ENCODE results near the gene IRF8.

IRF8 gene

GRCh38 chr16:85944572-85945423, 45.8 kb downstream of the IRF8 start:
- TF ChIP-seq CREB5 (CRISPR knock-in tag; IDR thresholded peaks at IDR 0.05; ENCODE audit: low read depth) (no peak), SNAI2 (CRISPR knock-in tag; IDR thresholded peaks at IDR 0.05) (no peak), TOX (CRISPR knock-in tag; IDR thresholded peaks at IDR 0.05; ENCODE audit: borderline replicate concordance) (no peak), RARB (CRISPR knock-in tag; IDR thresholded peaks at IDR 0.05) (no peak), POU6F1 (CRISPR knock-in tag; IDR thresholded peaks at IDR 0.05; ENCODE audit: borderline replicate concordance, low read depth) (no peak), OSR1 (CRISPR knock-in tag; IDR thresholded peaks at IDR 0.05) (no peak), ZNF8 (CRISPR knock-in tag; IDR thresholded peaks at IDR 0.05) (no peak), CSDC2 (CRISPR knock-in tag; IDR thresholded peaks at IDR 0.05) (no peak), ISL1 (CRISPR knock-in tag; IDR thresholded peaks at IDR 0.05) (no peak), ZFP30 (CRISPR knock-in tag; IDR thresholded peaks at IDR 0.05) (no peak), PPARA (CRISPR knock-in tag; IDR thresholded peaks at IDR 0.05; ENCODE audit: borderline replicate concordance) (no peak), ZNF565 (CRISPR knock-in tag; conservative IDR thresholded peaks at IDR 0.05; ENCODE audit: low read depth) (no peak), CSRNP3 (CRISPR knock-in tag; IDR thresholded peaks at IDR 0.05) (no peak), ESRRG (CRISPR knock-in tag; IDR thresholded peaks at IDR 0.05) (no peak), ARNTL (CRISPR knock-in tag; IDR thresholded peaks at IDR 0.05; ENCODE audit: borderline replicate concordance, low read depth) (no peak), GLIS3 (CRISPR knock-in tag; IDR thresholded peaks at IDR 0.05) (no peak)
- no peak for ATAC-seq

GRCh38 chr16:85945424-85945751, 46.4 kb downstream of the IRF8 start:
- ATAC-seq = no peak
- TF ChIP-seq TCF4 (CRISPR knock-in tag; IDR thresholded peaks at IDR 0.05; ENCODE audit: borderline replicate concordance) (no peak), ZFP30 (CRISPR knock-in tag; IDR thresholded peaks at IDR 0.05) (no peak), CSDC2 (CRISPR knock-in tag; IDR thresholded peaks at IDR 0.05) (no peak), TSHZ2 (CRISPR knock-in tag; IDR thresholded peaks at IDR 0.05) (no peak), RARB (CRISPR knock-in tag; IDR thresholded peaks at IDR 0.05) (no peak), ESRRG (CRISPR knock-in tag; IDR thresholded peaks at IDR 0.05) (no peak)

- ATAC-seq = no peak
- no peak for TF ChIP-seq ZNF70 (CRISPR knock-in tag; IDR thresholded peaks at IDR 0.05)
- TF ChIP-seq OSR1 (CRISPR knock-in tag; IDR thresholded peaks at IDR 0.05) = no peak
- no peak for TF ChIP-seq CSRNP3 (CRISPR knock-in tag; IDR thresholded peaks at IDR 0.05)
- no peak for TF ChIP-seq CSDC2 (CRISPR knock-in tag; IDR thresholded peaks at IDR 0.05)
- no peak for TF ChIP-seq RARB (CRISPR knock-in tag; IDR thresholded peaks at IDR 0.05)
- TF ChIP-seq ZFP30 (CRISPR knock-in tag; IDR thresholded peaks at IDR 0.05) = no peak
- no peak for TF ChIP-seq GLIS3 (CRISPR knock-in tag; IDR thresholded peaks at IDR 0.05)
Observed at GRCh38 chr16:85946541-85947124, 47.7 kb downstream of the IRF8 start.
